ENCODE measurements around the gene GIMAP1. TPM values are rescaled to one million over a fixed set of nuclear protein-coding genes. Genes with fewer than 3 reads are reported as not detected.

The GIMAP1 gene
- total and polyA plus RNA-seq, 2 of the 8 experiments (the other 6 are each of a cell fraction or from before 2014, with no cell fraction given) = not detected

- TF ChIP-seq, protein P1, sequence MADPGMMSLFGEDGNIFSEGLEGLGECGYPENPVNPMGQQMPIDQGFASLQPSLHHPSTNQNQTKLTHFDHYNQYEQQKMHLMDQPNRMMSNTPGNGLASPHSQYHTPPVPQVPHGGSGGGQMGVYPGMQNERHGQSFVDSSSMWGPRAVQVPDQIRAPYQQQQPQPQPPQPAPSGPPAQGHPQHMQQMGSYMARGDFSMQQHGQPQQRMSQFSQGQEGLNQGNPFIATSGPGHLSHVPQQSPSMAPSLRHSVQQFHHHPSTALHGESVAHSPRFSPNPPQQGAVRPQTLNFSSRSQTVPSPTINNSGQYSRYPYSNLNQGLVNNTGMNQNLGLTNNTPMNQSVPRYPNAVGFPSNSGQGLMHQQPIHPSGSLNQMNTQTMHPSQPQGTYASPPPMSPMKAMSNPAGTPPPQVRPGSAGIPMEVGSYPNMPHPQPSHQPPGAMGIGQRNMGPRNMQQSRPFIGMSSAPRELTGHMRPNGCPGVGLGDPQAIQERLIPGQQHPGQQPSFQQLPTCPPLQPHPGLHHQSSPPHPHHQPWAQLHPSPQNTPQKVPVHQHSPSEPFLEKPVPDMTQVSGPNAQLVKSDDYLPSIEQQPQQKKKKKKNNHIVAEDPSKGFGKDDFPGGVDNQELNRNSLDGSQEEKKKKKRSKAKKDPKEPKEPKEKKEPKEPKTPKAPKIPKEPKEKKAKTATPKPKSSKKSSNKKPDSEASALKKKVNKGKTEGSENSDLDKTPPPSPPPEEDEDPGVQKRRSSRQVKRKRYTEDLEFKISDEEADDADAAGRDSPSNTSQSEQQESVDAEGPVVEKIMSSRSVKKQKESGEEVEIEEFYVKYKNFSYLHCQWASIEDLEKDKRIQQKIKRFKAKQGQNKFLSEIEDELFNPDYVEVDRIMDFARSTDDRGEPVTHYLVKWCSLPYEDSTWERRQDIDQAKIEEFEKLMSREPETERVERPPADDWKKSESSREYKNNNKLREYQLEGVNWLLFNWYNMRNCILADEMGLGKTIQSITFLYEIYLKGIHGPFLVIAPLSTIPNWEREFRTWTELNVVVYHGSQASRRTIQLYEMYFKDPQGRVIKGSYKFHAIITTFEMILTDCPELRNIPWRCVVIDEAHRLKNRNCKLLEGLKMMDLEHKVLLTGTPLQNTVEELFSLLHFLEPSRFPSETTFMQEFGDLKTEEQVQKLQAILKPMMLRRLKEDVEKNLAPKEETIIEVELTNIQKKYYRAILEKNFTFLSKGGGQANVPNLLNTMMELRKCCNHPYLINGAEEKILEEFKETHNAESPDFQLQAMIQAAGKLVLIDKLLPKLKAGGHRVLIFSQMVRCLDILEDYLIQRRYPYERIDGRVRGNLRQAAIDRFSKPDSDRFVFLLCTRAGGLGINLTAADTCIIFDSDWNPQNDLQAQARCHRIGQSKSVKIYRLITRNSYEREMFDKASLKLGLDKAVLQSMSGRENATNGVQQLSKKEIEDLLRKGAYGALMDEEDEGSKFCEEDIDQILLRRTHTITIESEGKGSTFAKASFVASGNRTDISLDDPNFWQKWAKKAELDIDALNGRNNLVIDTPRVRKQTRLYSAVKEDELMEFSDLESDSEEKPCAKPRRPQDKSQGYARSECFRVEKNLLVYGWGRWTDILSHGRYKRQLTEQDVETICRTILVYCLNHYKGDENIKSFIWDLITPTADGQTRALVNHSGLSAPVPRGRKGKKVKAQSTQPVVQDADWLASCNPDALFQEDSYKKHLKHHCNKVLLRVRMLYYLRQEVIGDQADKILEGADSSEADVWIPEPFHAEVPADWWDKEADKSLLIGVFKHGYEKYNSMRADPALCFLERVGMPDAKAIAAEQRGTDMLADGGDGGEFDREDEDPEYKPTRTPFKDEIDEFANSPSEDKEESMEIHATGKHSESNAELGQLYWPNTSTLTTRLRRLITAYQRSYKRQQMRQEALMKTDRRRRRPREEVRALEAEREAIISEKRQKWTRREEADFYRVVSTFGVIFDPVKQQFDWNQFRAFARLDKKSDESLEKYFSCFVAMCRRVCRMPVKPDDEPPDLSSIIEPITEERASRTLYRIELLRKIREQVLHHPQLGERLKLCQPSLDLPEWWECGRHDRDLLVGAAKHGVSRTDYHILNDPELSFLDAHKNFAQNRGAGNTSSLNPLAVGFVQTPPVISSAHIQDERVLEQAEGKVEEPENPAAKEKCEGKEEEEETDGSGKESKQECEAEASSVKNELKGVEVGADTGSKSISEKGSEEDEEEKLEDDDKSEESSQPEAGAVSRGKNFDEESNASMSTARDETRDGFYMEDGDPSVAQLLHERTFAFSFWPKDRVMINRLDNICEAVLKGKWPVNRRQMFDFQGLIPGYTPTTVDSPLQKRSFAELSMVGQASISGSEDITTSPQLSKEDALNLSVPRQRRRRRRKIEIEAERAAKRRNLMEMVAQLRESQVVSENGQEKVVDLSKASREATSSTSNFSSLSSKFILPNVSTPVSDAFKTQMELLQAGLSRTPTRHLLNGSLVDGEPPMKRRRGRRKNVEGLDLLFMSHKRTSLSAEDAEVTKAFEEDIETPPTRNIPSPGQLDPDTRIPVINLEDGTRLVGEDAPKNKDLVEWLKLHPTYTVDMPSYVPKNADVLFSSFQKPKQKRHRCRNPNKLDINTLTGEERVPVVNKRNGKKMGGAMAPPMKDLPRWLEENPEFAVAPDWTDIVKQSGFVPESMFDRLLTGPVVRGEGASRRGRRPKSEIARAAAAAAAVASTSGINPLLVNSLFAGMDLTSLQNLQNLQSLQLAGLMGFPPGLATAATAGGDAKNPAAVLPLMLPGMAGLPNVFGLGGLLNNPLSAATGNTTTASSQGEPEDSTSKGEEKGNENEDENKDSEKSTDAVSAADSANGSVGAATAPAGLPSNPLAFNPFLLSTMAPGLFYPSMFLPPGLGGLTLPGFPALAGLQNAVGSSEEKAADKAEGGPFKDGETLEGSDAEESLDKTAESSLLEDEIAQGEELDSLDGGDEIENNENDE (IDR thresholded peaks at IDR 0.05; ENCODE audit: insufficient replicate concordance, low read length) = no peak
- no peak for TF ChIP-seq TAF1 (IDR thresholded peaks at IDR 0.05; ENCODE audit: low read depth, low read length)
- TF ChIP-seq RXRA (IDR thresholded peaks at IDR 0.05; ENCODE audit: insufficient read depth, low read depth, low read length) = no peak
- TF ChIP-seq KDM5A (IDR thresholded peaks at IDR 0.05; ENCODE audit: low read length) = no peak
- no peak for TF ChIP-seq EZH2 (IDR thresholded peaks at IDR 0.05; ENCODE audit: low read depth, low read length, severe bottlenecking)
- TF ChIP-seq JUN (IDR thresholded peaks at IDR 0.05; ENCODE audit: low read depth, low read length) = no peak
- TF ChIP-seq RNF2 (IDR thresholded peaks at IDR 0.05; ENCODE audit: borderline replicate concordance, low read depth, low read length, missing control alignments, poor library complexity, severe bottlenecking) = no peak
Observed at GRCh38 chr7:150756166-150756565, 39.8 kb downstream of the GIMAP1 start (continued).

Data from H1 (cell line).